Skeletal muscle satellite cell (primary cell): ENCODE measurements around the gene PLIN4.
A peak's percentile ranks its signal among the peaks of the same experiment; 100 is the strongest.

Experiments
- H3K27me3 ChIP-seq: 2 replicates; pipeline ENCODE4 v1.7.0; 2013; ENCODE audit warnings: low read length; ENCODE audit not compliant: control insufficient read depth, insufficient read depth
- H3K36me3 ChIP-seq: 2 replicates; pipeline ENCODE4 v1.7.0; 2013; ENCODE audit warnings: mild to moderate bottlenecking, control low read depth, low read length; ENCODE audit not compliant: insufficient read depth
- H3K4me1 ChIP-seq: 2 replicates; pipeline ENCODE4 v1.7.0; 2013; ENCODE audit warnings: low read length; ENCODE audit not compliant: control insufficient read depth, insufficient read depth
- H3K4me2 ChIP-seq: 2 replicates; pipeline ENCODE4 v1.7.0; 2013; ENCODE audit warnings: mild to moderate bottlenecking, low read length
- H3K4me3 ChIP-seq: 2 replicates; pipeline ENCODE4 v1.7.0; 2013; ENCODE audit warnings: low read length
- H3K9ac ChIP-seq: 2 replicates; pipeline ENCODE4 v1.7.0; 2013; ENCODE audit warnings: mild to moderate bottlenecking, low read depth, low read length, moderate library complexity
- H3K9me3 ChIP-seq: replicated peaks from 2 replicates; pipeline ENCODE4 v1.7.0; 2013; ENCODE audit warnings: mild to moderate bottlenecking, control low read depth, low read length

Gene PLIN4

DNA sequence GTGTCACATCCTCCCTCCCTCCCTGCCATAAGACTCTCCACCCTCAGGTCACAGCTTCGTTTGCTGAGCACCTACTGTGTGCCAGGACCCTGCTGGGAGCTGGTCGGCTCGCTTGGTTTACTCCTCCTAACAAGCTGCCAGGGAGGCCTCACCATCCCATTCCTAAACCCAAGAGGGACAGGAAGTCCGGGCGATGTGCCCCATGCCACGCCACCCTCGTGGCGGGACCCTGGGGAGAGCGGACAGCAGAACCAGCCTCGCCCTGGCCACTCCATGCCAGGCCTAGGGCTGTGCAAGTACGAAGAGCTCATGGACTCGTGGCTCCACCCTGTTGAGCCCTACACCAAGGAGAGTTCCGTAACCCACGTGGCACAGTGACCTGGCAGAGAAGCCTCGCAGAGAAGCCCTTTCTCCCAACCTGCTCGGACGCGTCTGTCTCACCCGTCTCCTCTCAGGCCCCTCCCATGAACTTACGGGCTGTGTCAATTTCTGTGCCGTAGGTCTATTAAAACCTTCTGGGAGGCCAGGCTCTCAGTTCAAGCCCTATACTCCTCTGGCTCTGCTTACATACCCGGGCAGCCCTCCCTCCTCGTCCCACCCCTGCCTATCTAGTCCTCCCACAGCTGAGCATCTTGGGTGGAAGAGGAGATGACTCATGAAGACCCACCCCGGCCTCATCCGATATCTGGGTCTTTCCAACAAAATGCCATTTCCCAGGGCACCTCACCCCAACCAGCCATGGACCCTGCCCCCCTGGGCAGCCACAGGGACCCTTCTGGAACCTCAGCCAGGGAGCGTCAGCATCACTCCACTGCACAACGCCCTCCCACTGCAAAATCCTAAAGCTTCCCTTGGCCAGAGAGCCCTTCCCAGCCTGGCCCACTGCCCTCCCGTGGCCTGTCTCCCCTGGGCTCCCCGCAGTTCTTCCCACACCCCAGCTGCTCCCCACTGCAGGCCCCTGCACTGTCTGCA lies 63.3 kb downstream of the PLIN4 start:
- Histone ChIP-seq H3K27me3 (no peaks in the 10 kb centered on the region), H3K36me3 (peaks cover 36% of the 10 kb centered on the region), H3K4me3 (peak overlapping the region; percentile 91), H3K4me2 (peak overlapping the region; percentile 98), H3K9ac (peak overlapping the region; percentile 89), H3K4me1 (peaks cover 20% of the 10 kb centered on the region), H3K9me3 (no peaks in the 10 kb centered on the region)

- peaks cover 49% of the 10 kb centered on the region for H3K36me3 ChIP-seq
These were observed 64.8 kb downstream of the PLIN4 start for GRCh38 chr19:4453232-4454179.

GRCh38 chr19:4452230-4452990 lies 65.9 kb downstream of the PLIN4 start:
- no peak overlapping the region for H3K9ac ChIP-seq
- no peaks in the 10 kb centered on the region for H3K9me3 ChIP-seq
- no peaks in the 10 kb centered on the region for H3K27me3 ChIP-seq
- H3K36me3 ChIP-seq = peaks cover 60% of the 10 kb centered on the region
- no peak overlapping the region for H3K4me3 ChIP-seq
- H3K4me1 ChIP-seq = peaks cover 20% of the 10 kb centered on the region
- H3K4me2 ChIP-seq = no peak overlapping the region

More at GRCh38 chr19:4453232-4454179, 64.8 kb downstream of the PLIN4 start:
- no peak overlapping the region for H3K4me3 ChIP-seq
- H3K9ac ChIP-seq = no peak overlapping the region
- H3K27me3 ChIP-seq = no peaks in the 10 kb centered on the region
- H3K9me3 ChIP-seq = no peaks in the 10 kb centered on the region
- peaks cover 20% of the 10 kb centered on the region for H3K4me1 ChIP-seq
- no peak overlapping the region for H3K4me2 ChIP-seq
